GM12891 (cell line): Measurements from ENCODE around the gene SLC9B1.

ENCODE experiments used
- DNase-seq: peaks from one replicate; pipeline ENCODE4 v3.0.0; 2011; ENCODE audit warnings: low spot score; ENCODE audit not compliant: insufficient read length
- FAIRE-seq: peaks from 2 replicates; lab custom pipeline; 2011; peaks lifted over from hg19 to GRCh38; lab: Jason Lieb, UNC
- PAX5 ChIP-seq: IDR thresholded peaks from 2 replicates; pipeline ENCODE4 v1.6.1; 2011; ENCODE audit warnings: low read length, moderate library complexity, mild to moderate bottlenecking; ENCODE audit not compliant: insufficient read depth, severe bottlenecking
- POLR2A ChIP-seq: IDR thresholded peaks from 2 replicates; pipeline ENCODE4 v1.6.1; 2011; ENCODE audit warnings: low read depth, low read length, control low read depth
- POLR2AphosphoS5 ChIP-seq: IDR thresholded peaks from 2 replicates; pipeline ENCODE4 v1.6.1; 2011; ENCODE audit warnings: low read depth, low read length, control low read depth
- POU2F2 ChIP-seq: IDR thresholded peaks from 2 replicates; pipeline ENCODE4 v1.6.1; 2011; ENCODE audit warnings: low read depth, mild to moderate bottlenecking, control low read depth, low read length, moderate library complexity
- SPI1 ChIP-seq: IDR thresholded peaks from 2 replicates; pipeline ENCODE4 v1.6.1; 2011; ENCODE audit warnings: low read depth, low read length, control low read depth
- TAF1 ChIP-seq: IDR thresholded peaks from 2 replicates; pipeline ENCODE4 v1.6.1; 2011; ENCODE audit warnings: low read depth, low read length, control low read depth

SLC9B1 gene

GRCh38 chr4:102860611-102861324 lies 158.7 kb downstream of the SLC9B1 start:
- DNase-seq (no peak), FAIRE-seq (no peak)
- TF ChIP-seq PAX5 (no peak), POLR2A (no peak), SPI1 (no peak)

DNA sequence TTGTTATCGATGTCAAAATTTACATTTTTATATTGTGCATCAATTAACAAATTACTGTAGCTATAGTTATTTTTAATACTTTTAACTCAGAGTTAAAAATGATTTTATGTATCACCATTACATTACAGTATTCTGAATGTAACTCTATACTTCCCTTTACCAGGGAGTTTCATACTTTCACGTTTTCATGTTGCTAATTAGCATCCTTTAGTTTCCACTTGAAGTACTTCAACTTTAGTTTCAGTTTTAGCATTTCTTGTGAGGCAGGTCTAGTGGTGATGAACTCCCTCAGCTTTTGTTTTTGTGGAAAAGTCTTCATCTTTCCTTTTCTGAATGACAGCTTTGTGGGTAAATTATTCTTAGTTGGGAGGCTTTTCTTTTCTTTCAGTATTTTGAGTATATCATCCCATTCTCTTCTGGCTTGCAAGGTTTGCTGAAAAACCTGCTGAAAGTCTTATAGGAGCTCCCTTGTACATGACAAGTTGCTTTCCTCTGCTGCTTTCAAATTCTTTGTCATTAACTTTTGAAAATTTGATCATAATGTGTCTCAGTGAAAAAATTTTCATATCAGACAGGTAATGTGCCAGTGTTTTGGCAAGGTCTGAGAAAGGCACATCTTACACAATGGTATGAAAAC lies 160.6 kb downstream of the SLC9B1 start:
- no peak for TF ChIP-seq TAF1
- no peak for TF ChIP-seq POLR2AphosphoS5
- TF ChIP-seq PAX5: no peak
- TF ChIP-seq POLR2A: no peak
- no peak for TF ChIP-seq POU2F2
- no peak for TF ChIP-seq SPI1
- peak; percentile 33 for FAIRE-seq
- DNase-seq: no peak
